K562 (cell line): ENCODE data around the gene PRICKLE2. TPM values are rescaled to one million over a fixed set of nuclear protein-coding genes. Genes with fewer than 3 reads are reported as not detected.

ENCODE experiments used
- ATAC-seq: fragments of 200-7000 bp; cut with Tn5 transposase; 3 replicates; pipeline ENCODE4 v1.9.1; 2020; ENCODE audit warnings: moderate library complexity
- BruUV-seq: library from RNA; stranded (reverse); fragments of 400-500 nt; replicated peaks from 2 replicates; lab custom pipeline; 2021; lab: Mats Ljungman, UMichigan
- CTCF ChIA-PET: fragments of 300-600 bp; formaldehyde crosslinking; extraction: SDS; loops from one replicate; lab custom pipeline; 2021; ENCODE audit warnings: low intra/inter-chr PET ratio; lab: Yijun Ruan, JAX
- POLR2A ChIA-PET: fragments of 300-600, 350-650 bp; sonication (Branson Sonifier 250); formaldehyde crosslinking; extraction: SDS; loops from one replicate; lab custom pipeline; 2021; ENCODE audit warnings: antibody characterized with exemption, inconsistent platforms; lab: Yijun Ruan, JAX
- DNase-seq, 4 experiments: peaks; one replicate each; pipeline versions ENCODE4 v3.0.0 to v3.0.0-alpha.2; 2011 to 2018; ENCODE audit warnings: low spot score in 3 of 4, mixed read lengths in 3 of 4; ENCODE audit errors: extremely low read depth in 1 of 4
- FAIRE-seq: peaks from 2 replicates; lab custom pipeline; 2011; peaks lifted over from hg19 to GRCh38; lab: Jason Lieb, UNC
- H2AFZ ChIP-seq: 2 replicates; pipeline ENCODE4 v1.6.0; 2011; ENCODE audit warnings: low read depth, low read length, control low read depth, inconsistent platforms
- H3K27ac ChIP-seq: fragments of 200-600 bp; 3 replicates; pipeline ENCODE4 v1.8.0; 2011; ENCODE audit warnings: low read depth, mild to moderate bottlenecking, control low read depth, inconsistent platforms, low read length, moderate library complexity, mixed read lengths; ENCODE audit errors: extremely low read depth
- H3K27me3 ChIP-seq, 2 experiments: fragments of 300-600 bp in 1 of 2; 2 replicates in 1 of 2; 3 replicates in 1 of 2; pipeline versions ENCODE4 v1.6.0 to v1.8.0; 2011; ENCODE audit warnings: inconsistent platforms in 2 of 2, low read length in 2 of 2, mild to moderate bottlenecking in 1 of 2, mixed read lengths in 1 of 2, moderate library complexity in 1 of 2; ENCODE audit not compliant: control insufficient read depth in 2 of 2, insufficient read depth in 2 of 2
- H3K36me3 ChIP-seq: fragments of 300-600 bp; 3 replicates; pipeline ENCODE4 v1.8.0; 2011; ENCODE audit warnings: mild to moderate bottlenecking, low read length, inconsistent platforms; ENCODE audit not compliant: control insufficient read depth, insufficient read depth
- H3K4me1 ChIP-seq, 2 experiments: fragments of 200-600 bp in 1 of 2; replicated peaks in 1 of 2; 2 replicates in 1 of 2; 3 replicates in 1 of 2; pipeline versions ENCODE4 v1.5.1 to v1.8.0; 2011; ENCODE audit warnings: inconsistent platforms in 2 of 2, low read length in 2 of 2, mild to moderate bottlenecking in 1 of 2, mixed read lengths in 1 of 2, moderate library complexity in 1 of 2; ENCODE audit not compliant: control insufficient read depth in 2 of 2, insufficient read depth in 2 of 2
- H3K4me2 ChIP-seq: 2 replicates; pipeline ENCODE4 v1.6.1; 2011; ENCODE audit warnings: low read length, control low read depth, inconsistent platforms, mixed read lengths; ENCODE audit not compliant: insufficient read depth
- H3K4me3 ChIP-seq: fragments of 200-600 bp; sonication (generic), shearing (Covaris generic); 2 replicates; pipeline ENCODE4 v1.5.1; 2016; ENCODE audit warnings: control low read depth, inconsistent platforms
- H3K79me2 ChIP-seq: fragments of 200-600 bp; 3 replicates; pipeline ENCODE4 v1.8.0; 2011; ENCODE audit warnings: low read length, inconsistent platforms; ENCODE audit not compliant: control insufficient read depth, insufficient read depth
- H3K9ac ChIP-seq, 2 experiments: 2 replicates each; pipeline versions ENCODE4 v1.6.0 to v1.6.1; 2011; ENCODE audit warnings: low read depth in 2 of 2, low read length in 2 of 2, control low read depth in 1 of 2, inconsistent platforms in 1 of 2, mild to moderate bottlenecking in 1 of 2, mixed read lengths in 1 of 2; ENCODE audit not compliant: insufficient read depth in 1 of 2
- H3K9me1 ChIP-seq: one replicate; pipeline ENCODE4 v1.6.0; 2011; ENCODE audit warnings: inconsistent platforms, mild to moderate bottlenecking, low read length, moderate library complexity; ENCODE audit not compliant: control insufficient read depth, insufficient read depth
- H3K9me3 ChIP-seq: replicated peaks from 2 replicates; pipeline ENCODE4 v1.5.1; 2011; ENCODE audit warnings: low read depth, low read length, inconsistent platforms; ENCODE audit not compliant: control insufficient read depth, insufficient read depth
- H4K20me1 ChIP-seq: replicated peaks from 2 replicates; pipeline ENCODE4 v1.6.1; 2011; ENCODE audit warnings: low read length, inconsistent platforms, mixed read lengths; ENCODE audit not compliant: control insufficient read depth, insufficient read depth
- WGBS: fragments of 100-300 bp; shearing (Covaris generic); methylation state at CpG from one replicate; pipeline ENCODE4 v1.1.6; 2016; ENCODE audit warnings: low coverage, mixed read lengths; ENCODE audit not compliant: insufficient coverage; ENCODE audit errors: missing lambda C conversion rate; 5-methylcytosine and 5-hydroxymethylcytosine counted together
- in situ Hi-C: fragments of 300-500 bp; cut with MboI; formaldehyde crosslinking; loops from 4 replicates; pipeline ENCODE4 v1.15.0; 2018; ENCODE audit warnings: inconsistent platforms, mixed read lengths
- intact Hi-C: fragments of 100-400 bp; cut with micrococcal nuclease; formaldehyde crosslinking; loops from 2 replicates; pipeline ENCODE4 v1.14.2; 2022
- polyA plus RNA-seq, 8 experiments: library from polyadenylated mRNA; depleted of rRNA in 4 of 8; stranded (reverse) in 5 of 8; unstranded in 3 of 8; fragments of >200 nt; fragmentation: Nextera tagmentation in 2 of 8; fragmentation: Illumina TruSeq in 1 of 8; extraction: Ambion mirVana in 2 of 8; extraction: Trizol in 1 of 8; gene quantifications; 2 replicates each; pipeline versions ENCODE4 v1.2.1 to v1.2.3, GENCODE V29; 2011 to 2014; ENCODE audit warnings: inconsistent platforms in 1 of 8, missing spikeins in 1 of 8
- total RNA-seq, 7 experiments: library from RNA; depleted of rRNA in 6 of 7; stranded (reverse); fragments of >200 nt in 6 of 7; fragmentation: Illumina TruSeq in 2 of 7; extraction: Trizol in 2 of 7; gene quantifications; 2 replicates each; pipeline versions ENCODE4 v1.2.1 to v1.2.3, GENCODE V29; 2011 to 2021; ENCODE audit warnings: low replicate concordance in 1 of 7
- TF ChIP-seq, protein P1 (sequence below), 2 experiments: fragments of 450-650 bp; IDR thresholded peaks; 2 replicates each; pipeline ENCODE4 v1.6.1; 2016
- TF ChIP-seq, protein P2 (sequence below), 2 experiments: fragments of 450-650 bp in 1 of 2; sonication (generic) in 1 of 2; formaldehyde crosslinking in 1 of 2; IDR thresholded peaks; 2 replicates each; pipeline versions ENCODE4 v1.7.1 to v1.9.0; 2016 to 2022; ENCODE audit warnings: inconsistent platforms in 1 of 2, mild to moderate bottlenecking in 1 of 2, missing genetic modification reagents in 1 of 2

Gene PRICKLE2
- total and polyA plus RNA-seq, 9 of the 15 experiments (the other 6 are each of a cell fraction or from before 2014, with no cell fraction given): 0.07 to 0.09 TPM; not detected in 7

DNA sequence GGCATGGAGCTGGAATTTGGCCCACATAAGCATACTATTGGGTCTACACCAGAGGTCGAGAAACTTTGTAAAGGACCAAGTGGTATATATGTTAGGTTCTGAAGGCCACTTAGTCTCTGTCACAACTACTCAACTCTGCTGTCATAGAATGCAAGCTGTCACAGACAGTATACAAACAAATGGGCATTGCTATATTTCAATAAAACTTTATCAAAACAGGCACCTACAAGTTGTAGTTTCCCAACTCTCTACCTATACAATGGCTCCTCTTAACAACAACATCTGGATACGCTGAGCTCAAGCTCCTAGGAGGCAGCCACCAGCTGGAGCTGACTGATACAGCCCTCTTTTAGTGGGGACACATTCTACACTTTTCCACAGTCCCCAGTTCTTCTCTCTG lies 15.7 kb upstream of the PRICKLE2 start:
- H3K36me3 ChIP-seq: no peaks in the 10 kb centered on the region
- no peaks in the 10 kb centered on the region for H3K9me3 ChIP-seq
- no peak for ATAC-seq
- in situ Hi-C loops: no loop called here
- ChIA-PET POLR2A (interaction anchor here (0.6 kb wide), 1 partner anchor 210 kb away, joined by 4 read pairs; no protein-coding TSS in a partner anchor), CTCF (no interaction called here)
- DNase-seq: no peak
- H3K4me3 ChIP-seq: no peak overlapping the region
- no peaks in the 10 kb centered on the region for H3K9me1 ChIP-seq
- BruUV-seq: no TSS peak
- no peak for FAIRE-seq
- no peak overlapping the region for H3K27ac ChIP-seq
- no peaks in the 10 kb centered on the region for H3K79me2 ChIP-seq
- intact Hi-C loops: no loop called here
- no peaks in the 10 kb centered on the region; a peak in 1 of 5 replicates for H3K4me1 ChIP-seq
- no peaks in the 10 kb centered on the region for H3K27me3 ChIP-seq
- no peak overlapping the region for H3K9ac ChIP-seq
- WGBS: 0% methylated on average over 2 of the region's 2 CpGs
- H3K4me2 ChIP-seq: no peak overlapping the region
- no peak overlapping the region for H2AFZ ChIP-seq
- TF ChIP-seq, protein P1, sequence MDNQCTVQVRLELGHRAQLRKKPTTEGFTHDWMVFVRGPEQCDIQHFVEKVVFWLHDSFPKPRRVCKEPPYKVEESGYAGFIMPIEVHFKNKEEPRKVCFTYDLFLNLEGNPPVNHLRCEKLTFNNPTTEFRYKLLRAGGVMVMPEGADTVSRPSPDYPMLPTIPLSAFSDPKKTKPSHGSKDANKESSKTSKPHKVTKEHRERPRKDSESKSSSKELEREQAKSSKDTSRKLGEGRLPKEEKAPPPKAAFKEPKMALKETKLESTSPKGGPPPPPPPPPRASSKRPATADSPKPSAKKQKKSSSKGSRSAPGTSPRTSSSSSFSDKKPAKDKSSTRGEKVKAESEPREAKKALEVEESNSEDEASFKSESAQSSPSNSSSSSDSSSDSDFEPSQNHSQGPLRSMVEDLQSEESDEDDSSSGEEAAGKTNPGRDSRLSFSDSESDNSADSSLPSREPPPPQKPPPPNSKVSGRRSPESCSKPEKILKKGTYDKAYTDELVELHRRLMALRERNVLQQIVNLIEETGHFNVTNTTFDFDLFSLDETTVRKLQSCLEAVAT (IDR thresholded peaks at IDR 0.05): no peak
- TF ChIP-seq, protein P2, sequence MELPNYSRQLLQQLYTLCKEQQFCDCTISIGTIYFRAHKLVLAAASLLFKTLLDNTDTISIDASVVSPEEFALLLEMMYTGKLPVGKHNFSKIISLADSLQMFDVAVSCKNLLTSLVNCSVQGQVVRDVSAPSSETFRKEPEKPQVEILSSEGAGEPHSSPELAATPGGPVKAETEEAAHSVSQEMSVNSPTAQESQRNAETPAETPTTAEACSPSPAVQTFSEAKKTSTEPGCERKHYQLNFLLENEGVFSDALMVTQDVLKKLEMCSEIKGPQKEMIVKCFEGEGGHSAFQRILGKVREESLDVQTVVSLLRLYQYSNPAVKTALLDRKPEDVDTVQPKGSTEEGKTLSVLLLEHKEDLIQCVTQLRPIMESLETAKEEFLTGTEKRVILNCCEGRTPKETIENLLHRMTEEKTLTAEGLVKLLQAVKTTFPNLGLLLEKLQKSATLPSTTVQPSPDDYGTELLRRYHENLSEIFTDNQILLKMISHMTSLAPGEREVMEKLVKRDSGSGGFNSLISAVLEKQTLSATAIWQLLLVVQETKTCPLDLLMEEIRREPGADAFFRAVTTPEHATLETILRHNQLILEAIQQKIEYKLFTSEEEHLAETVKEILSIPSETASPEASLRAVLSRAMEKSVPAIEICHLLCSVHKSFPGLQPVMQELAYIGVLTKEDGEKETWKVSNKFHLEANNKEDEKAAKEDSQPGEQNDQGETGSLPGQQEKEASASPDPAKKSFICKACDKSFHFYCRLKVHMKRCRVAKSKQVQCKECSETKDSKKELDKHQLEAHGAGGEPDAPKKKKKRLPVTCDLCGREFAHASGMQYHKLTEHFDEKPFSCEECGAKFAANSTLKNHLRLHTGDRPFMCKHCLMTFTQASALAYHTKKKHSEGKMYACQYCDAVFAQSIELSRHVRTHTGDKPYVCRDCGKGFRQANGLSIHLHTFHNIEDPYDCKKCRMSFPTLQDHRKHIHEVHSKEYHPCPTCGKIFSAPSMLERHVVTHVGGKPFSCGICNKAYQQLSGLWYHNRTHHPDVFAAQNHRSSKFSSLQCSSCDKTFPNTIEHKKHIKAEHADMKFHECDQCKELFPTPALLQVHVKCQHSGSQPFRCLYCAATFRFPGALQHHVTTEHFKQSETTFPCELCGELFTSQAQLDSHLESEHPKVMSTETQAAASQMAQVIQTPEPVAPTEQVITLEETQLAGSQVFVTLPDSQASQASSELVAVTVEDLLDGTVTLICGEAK (IDR thresholded peaks at IDR 0.05): peak; percentile 55
- TF ChIP-seq, protein P2 (CRISPR knock-in tag; IDR thresholded peaks at IDR 0.05): no peak
- no peaks in the 10 kb centered on the region for H4K20me1 ChIP-seq
